ENCODE data around the gene BRINP1.

The BRINP1 gene, protein sequence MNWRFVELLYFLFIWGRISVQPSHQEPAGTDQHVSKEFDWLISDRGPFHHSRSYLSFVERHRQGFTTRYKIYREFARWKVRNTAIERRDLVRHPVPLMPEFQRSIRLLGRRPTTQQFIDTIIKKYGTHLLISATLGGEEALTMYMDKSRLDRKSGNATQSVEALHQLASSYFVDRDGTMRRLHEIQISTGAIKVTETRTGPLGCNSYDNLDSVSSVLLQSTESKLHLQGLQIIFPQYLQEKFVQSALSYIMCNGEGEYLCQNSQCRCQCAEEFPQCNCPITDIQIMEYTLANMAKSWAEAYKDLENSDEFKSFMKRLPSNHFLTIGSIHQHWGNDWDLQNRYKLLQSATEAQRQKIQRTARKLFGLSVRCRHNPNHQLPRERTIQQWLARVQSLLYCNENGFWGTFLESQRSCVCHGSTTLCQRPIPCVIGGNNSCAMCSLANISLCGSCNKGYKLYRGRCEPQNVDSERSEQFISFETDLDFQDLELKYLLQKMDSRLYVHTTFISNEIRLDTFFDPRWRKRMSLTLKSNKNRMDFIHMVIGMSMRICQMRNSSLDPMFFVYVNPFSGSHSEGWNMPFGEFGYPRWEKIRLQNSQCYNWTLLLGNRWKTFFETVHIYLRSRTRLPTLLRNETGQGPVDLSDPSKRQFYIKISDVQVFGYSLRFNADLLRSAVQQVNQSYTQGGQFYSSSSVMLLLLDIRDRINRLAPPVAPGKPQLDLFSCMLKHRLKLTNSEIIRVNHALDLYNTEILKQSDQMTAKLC

DNA sequence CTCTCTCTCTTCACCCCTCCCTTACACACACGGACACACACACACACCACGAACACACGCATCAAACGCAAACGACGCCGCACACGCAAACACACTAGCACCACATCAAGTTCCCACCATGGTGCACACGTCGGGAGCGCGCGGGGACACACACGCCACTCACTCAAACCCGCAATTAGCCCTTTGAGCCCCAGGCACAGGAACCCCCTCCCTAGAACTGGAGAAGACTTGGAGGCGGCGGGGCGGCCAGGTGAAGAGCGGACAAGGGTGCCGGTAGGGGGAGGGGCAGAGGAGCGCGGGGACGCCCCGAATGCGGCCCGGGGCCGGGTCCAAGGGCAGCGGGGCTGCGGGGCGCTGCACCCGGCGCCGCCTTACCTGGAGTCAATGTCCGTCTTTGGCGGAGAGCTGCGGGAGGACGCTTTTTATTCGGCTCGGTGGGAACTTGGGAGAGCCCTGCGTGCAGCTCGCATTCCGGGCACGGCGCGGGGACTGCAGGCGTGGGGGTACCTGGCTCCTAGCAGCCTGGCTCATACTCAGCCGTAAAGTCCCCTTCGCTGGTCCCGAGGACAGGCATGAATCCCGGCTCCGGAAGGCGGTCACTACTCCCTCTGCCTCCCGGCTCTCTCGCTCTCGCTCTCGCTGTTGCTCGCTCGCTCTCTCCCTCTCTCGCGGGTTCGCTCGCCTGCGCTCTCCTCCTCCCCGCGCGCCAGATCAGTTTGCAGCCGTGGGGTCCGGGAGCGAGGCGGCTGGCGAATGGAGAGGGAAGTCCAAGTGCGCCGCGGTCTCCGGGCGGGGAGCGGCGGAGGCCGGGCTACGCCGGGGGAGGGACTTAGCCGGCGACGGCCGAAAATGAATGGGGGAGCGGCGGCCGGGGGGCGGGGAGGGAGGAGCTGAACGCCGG is at the start of gene BRINP1:
BRINP1 (minus strand) TSS at position 755 of the 901 bp plus-strand sequence. CDS start 56,080 bp downstream, outside the sequence.
- H3K4me3 ChIP-seq = peak within 1 kb of the TSS; percentile 9 to 39 (median 31)
- no peak within 1 kb of the TSS for H3K27ac ChIP-seq

DNA sequence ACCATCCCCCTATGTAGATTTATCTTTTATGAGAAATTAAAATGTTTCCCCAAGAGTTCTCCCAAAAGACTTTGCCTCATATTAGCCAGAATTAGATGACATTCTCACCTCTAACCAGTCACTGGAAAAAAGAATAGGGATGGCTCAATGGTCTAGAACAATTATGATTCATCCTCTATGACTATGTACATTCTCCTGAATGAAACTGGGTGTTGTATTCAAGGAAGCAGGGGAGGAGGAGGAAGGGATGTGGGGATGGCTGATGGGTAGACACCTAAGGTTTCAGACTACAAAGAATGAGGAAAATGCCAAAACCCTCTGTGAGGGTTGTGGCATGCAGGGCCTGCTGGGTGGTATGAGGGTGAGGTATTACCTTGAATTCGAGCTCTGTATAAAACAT is 49.5 kb upstream of the BRINP1 start:
- no peak overlapping the region for H3K4me3 ChIP-seq
- no peak overlapping the region for H3K27ac ChIP-seq

DNA sequence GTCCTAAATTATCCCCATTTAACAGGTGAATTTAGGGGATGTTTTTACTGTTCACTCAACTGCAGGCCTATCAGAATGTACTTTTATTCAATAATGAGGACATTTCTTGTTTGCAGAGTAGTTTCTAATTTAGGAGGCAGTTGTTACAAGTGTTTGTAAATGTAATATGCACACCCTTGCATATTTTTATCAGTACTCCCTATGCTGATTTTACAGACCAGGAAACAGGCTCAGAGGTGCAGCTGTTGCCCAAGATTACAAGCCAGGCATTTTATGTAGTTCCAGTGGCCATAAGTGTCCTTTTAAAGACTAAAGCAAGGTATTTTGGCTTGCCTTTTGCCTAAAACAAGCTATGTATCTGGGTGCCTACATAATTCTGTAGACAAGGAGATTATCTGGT is 47.6 kb upstream of the BRINP1 start:
- Histone ChIP-seq H3K27ac (no peak overlapping the region), H3K4me3 (no peak overlapping the region)

DNA sequence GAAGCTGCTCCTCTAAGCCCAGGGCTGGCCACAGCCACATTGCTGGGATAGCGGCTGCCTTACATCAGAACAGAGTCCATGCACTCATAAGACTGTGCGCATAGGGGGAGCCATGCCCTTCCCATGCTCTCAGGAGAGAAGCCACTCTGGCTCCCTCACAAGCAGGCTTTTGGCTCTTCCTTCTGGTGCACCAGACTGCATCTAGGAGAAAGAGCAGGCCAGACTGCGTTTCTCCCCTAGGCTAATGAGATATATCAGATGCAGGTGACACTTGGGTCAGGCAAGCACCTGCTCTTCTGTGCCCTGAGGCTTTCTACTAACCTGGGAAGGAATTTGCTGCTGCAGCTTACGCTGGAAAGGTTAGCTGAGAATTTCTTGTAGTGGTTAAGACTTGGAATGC is 43.2 kb upstream of the BRINP1 start:
- Histone ChIP-seq H3K4me3 (no peak overlapping the region), H3K27ac (no peak overlapping the region)

DNA sequence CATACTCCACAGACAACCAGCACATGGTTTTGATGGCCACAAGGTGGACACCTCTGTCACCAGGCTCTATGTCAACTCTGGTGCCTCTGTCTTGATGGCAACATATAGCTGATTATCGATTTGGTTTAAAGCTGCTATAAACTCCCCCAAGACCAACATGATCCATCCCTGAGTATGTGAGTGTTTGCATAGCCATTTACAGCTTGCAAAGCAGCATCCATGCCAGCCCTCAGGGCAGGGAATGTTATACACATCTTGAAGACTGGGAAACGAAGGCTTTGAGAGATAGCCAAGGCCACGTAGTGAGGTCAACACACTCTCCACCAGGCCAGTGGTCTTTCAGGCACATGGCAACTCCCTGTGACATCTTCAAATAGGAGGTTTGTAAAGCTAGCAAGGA is 40.3 kb upstream of the BRINP1 start:
- no peak overlapping the region for H3K27ac ChIP-seq
- H3K4me3 ChIP-seq = no peak overlapping the region

DNA sequence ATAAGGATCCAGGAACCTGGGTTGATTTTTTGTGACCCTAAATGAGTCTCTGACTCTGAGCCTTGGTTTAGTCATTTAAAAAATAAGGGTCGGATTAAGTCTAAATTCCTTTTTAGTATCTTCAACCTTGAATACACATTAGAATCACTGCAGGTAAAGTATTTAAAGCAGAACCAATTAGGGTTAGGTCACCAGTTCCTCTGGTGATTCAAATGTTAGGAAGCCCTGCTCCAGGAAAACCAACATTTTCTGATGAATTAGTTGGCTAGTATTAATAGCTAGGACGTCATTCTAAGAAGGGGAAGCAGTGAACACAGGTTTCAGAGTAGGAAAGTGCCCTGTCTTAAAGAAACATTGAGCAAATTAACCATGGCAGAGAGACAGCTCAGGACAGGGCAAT is 31.4 kb upstream of the BRINP1 start:
- Histone ChIP-seq H3K27ac (no peak overlapping the region), H3K4me3 (no peak overlapping the region)

DNA sequence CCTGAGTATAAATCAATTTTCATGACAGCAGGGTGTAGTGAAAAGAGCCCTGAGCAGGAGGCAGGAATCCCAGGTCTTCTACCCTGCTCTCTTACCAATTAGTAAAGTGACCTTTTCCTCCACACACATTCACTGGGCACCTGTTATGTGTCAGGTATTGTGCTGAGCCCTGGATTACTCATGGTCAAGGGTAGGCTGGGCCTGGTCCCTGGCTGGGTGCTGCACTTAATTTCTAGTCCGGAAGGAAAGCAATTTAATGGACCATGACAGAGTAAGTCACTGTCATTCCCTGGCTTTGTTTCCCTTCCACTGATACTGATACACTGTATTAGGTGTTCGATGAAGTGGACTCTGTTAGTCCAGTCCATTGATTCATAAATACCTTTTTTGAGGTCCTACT is 29.1 kb upstream of the BRINP1 start:
- Histone ChIP-seq H3K27ac (no peak overlapping the region), H3K4me3 (no peak overlapping the region)

DNA sequence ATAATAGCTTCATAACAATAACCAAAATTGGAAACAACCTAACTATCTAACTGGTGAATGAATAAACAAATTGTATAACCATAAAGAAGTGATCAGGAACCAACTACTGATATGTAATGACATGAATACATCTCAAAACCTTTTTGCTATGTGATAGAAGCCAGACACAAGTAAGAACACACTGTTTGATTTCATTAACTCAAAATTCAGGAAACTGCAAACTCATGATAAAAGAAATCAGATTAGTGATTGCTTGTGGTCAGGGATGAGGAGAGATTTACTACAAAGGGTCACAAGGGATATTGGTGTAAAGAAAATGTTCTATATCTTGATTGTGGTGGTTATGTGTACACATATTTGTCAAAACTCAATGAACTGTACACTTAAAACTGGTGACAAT is 22.6 kb upstream of the BRINP1 start:
- H3K4me3 ChIP-seq = no peak overlapping the region
- no peak overlapping the region for H3K27ac ChIP-seq

DNA sequence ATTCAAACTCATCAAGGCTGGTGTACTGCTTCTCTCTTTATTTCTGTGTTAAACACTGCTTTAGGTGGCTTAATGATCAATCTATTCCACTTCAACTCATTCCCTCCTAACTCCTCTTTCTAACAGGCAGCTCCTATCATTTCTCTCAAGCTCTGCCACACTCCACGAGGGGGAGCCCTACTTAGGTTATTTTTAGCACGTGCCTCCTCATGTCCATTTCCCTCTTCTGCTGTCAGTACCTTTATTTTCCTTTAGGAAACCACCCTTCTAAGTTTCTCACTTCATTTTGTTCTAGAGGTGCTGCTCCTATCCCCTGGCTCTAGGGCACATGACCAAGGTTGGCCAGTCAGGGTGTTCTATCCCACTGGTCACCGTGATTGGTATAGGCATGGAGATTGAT is 6.7 kb upstream of the BRINP1 start:
- no peak overlapping the region for H3K27ac ChIP-seq
- no peak overlapping the region for H3K4me3 ChIP-seq

DNA sequence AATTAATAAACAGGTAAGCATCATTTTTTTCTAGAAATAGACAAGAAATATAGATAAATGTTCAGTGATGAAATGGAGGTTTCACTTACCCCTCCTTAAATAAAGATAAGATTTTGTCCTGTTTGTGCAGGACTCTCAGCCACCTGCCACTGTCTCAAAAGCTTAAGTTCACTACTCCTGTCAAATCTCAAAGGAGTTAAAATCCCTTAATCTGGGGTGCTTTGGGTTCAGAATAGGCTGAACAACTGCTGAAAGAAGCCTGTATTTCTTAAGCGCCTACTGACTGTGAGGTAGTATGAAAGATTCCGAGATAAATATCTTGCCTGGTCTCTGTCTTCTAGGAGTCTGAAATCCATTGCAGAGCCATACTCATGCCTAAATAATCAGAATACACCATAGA is 3.7 kb upstream of the BRINP1 start:
- no peak overlapping the region for H3K27ac ChIP-seq
- no peak overlapping the region for H3K4me3 ChIP-seq

DNA sequence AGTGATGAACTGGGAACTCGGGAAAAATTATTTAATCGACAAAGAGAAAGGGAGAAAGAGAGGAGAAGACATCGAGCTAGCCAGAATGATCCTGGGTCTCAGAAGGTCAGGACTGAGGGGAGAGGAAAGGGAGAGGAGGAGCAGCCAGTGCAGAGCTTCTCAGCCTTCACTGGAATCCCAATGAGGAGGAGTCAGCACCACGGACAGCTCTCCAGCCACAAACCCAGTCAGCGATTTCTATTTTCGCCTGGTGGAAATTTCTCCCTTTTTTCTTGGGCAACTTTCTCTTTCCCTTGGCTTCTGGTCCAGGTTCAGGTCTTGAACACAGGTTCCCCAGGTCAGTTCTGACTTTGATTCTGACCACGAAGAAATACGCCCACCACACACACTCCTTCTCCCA is 1.6 kb upstream of the BRINP1 start:
- Histone ChIP-seq H3K27ac (no peak overlapping the region), H3K4me3 (no peak overlapping the region)

DNA sequence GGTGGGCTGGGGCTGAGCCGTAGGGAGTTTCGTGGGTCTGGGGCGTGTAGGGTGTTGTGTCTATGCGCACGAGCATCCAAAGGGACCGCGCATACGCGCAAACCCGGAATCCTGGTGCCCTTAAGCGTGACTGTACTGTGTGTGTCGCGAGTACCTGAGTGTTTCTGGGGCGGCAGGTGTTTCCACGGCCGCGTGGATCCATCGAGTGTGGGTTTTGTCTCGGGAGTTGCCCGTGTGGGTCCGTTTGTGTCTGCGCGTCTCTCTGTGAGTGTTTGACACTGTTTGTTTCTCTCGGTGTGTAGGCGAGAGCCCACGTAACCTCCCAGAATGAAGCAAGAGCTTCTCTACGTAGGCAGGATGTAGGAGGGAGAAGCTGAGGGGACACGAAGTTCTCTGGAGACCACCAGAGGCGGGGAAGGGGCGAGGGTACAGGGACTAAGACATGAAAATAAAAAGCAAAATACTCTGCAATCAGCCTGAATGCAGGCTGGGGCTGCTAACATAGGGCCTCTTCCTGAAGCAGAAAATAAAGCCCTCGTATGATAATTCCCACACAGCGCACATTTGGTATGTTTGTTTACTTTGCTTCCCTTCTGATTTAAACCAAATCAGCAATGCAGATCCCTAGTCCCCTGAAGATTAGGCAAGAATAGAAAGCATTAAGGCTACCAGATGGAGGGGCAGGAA is 588 bp upstream of the BRINP1 start:
- Histone ChIP-seq H3K27ac (no peak overlapping the region), H3K4me3 (peak overlapping the region in 5 of 7 experiments; percentile 14 to 39 (median 36))

DNA sequence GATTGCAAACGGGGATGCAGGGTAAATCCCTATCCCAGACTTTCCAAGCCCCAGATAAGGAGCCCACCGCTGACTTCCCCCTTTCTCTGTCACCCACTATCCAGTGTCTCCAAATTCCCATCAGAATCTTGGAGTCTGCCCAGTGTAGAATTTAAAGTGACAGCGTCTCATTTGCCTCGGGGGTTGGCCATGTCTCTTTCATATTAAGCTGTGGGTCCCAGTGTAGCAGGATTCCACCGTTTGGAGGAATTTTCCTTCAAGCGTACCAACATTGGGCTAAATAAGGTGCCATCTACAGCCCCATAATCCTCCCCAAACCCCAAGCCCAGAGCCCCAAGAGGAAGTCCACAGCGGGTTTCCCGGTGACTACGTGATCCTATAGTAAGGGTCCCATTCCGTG is 1.1 kb downstream of the BRINP1 start:
- Histone ChIP-seq H3K4me3 (no peak overlapping the region), H3K27ac (no peak overlapping the region)

DNA sequence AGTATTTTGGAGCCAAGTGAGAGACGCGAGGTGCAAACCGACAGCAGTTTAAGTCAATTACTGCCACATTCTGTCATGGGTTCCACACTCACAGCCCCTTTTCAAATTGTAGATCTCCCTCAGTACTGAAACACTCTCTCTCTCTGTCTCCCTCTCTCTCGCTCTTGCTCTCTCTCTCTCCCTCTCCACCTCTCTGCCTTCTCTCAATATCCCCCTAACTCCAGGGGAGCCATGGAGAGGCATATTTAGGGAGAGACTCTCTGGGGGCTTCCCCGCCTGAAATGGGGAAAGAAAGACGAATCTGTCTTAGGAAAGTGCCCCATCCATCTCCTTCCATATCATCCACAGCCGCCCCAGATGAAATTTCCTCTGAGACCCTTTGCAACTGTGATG is 1.6 kb downstream of the BRINP1 start:
- Histone ChIP-seq H3K27ac (no peak overlapping the region), H3K4me3 (no peak overlapping the region)

DNA sequence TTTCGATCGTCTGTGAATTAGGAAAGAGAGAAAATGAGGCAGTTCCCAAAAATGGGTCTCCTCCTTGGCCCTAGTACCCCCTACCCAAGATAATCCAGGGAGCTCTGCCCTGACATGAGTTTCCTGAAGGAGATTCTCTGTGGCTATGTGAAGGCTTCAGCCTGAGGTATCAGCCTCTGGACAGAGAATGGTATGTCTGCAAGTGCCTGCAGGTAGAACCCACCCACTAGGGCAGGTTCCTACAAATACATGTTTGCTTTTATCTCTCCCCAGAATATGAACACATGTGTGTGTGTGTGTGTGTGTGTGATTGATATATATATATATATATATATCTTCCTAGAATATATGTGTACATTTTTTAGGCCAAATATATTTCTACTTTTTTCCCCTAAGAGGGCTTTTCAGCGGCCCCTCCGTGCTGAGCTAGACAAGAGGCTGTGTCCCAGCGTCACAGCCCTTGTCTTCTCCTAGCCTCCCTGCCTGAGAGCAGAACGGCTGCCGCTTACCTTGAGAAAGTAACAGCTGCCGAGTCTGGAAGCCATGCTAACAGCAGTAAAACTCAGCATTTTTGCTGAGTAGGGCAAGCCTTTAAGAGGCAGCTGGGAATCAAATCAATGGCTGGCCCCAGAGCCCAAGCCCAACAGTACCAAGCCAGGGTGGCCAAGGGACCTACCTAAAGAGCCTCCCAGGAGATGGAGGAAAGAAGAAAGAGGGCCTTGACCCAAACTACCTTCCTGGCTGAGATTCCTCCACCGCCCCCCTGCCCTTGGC is 2.1 kb downstream of the BRINP1 start:
- Histone ChIP-seq H3K27ac (no peak overlapping the region), H3K4me3 (no peak overlapping the region)

DNA sequence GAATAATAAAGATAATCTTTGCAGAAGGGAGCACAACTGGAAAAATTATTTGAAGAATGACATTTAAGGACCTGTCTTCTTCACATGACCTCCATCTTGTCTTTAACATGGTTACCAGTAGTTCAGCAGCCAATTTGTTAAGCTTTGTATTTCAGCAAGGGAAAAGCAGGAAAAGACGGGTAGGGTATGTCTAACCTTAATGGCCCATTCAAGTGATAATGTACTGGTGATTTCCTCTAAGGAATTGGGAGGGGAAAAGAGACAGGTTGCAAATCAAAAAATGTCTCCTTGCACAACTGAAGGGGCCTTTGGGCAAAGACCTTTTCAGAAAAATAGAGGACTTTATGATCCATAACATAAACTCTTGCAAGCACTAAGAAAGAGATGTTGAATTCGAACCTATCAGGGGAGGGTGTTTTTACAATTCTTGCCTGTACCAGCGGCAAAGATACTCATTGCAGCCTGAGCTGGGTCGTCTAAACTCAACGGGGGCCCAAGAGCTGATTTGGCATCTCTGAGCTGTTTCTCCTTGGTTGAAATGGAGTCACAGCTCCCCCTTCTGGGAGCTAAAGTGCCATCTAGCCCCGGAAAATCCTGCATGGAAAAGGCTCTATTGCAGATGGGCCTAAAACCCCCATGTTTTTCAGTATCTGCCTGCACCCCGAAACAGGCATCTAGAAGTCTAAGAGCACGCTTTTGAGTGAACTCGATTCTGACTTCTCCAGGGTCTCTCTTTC is 3.8 kb downstream of the BRINP1 start:
- H3K27ac ChIP-seq = no peak overlapping the region
- H3K4me3 ChIP-seq = no peak overlapping the region

DNA sequence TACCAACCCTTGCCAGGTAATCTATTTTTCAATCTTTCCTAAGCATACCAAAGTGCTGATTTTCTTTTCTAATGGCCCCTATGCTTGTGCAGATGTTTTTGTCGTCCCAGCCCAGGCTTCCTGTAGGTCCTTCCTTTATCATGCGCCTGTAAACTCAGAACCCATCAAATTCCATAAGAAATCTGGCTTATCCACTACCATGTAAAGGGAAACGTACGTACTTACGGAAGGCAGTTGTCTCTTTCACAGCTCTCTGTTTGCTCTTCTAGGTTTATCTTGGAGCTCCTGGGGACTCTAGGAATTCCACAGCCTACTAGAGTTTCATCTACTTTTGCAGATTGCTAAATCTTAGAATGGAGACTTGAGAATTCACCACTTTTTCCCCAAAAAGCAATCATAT is 9.0 kb downstream of the BRINP1 start:
- Histone ChIP-seq H3K4me3 (no peak overlapping the region), H3K27ac (no peak overlapping the region)

DNA sequence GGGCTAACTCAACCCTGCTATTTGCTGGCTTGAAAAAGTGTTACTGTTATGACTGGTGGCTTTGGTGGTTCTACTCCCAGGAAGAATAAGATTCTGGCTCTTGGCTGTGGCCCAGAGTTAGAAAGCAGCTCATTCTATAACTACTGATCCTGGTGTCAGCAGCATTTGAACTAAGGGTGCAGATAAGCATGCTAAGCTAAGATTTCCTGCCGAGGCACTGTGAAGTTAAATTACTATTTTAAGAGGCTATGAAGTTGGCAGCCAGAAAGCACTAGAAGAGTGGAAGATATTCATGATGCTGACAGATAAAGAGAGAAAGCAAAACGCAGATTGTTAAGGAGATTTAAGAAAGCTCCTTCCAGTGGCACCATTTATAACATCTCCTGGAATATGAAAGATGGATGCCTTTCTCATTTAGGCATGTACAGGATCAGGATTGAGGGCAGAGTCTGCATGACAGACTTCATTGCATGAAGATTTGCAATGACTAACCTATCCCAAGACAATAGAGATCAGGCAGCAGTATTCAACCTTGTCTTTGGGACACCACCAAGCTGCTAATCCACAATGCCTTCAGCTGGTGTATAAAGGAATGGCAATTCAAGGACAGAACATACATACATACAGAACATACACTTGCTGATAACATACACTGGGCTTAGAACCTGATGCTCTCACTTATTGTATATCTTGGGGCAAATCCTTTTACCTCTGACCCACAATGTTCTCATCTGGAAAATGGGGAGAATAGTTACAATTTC is 11.7 kb downstream of the BRINP1 start:
- Histone ChIP-seq H3K27ac (no peak overlapping the region), H3K4me3 (no peak overlapping the region)
